A673 (cell line): Measurements from ENCODE around the gene MEGF6. TPM values are rescaled to one million over a fixed set of nuclear protein-coding genes. Genes with fewer than 3 reads are reported as not detected.

Experiments used
- BruUV-seq: library from RNA; stranded (reverse); fragments of 400-500 nt; replicated peaks from 2 replicates; lab custom pipeline; 2021; lab: Mats Ljungman, UMichigan
- CTCF ChIA-PET: fragments of 300-600 bp; sonication (Branson Sonifier 250); formaldehyde crosslinking; loops from one replicate; lab custom pipeline; 2022; ENCODE audit warnings: antibody characterized with exemption; lab: Charles Lee
- POLR2A ChIA-PET: fragments of 300-600 bp; sonication (Branson Sonifier 250); formaldehyde crosslinking; loops from one replicate; lab custom pipeline; 2022; ENCODE audit warnings: antibody characterized with exemption; ENCODE audit not compliant: low non-redundant PET; lab: Charles Lee
- DNase-seq: peaks from one replicate; pipeline ENCODE4 v3.0.0-alpha.2; 2015; ENCODE audit warnings: low spot score
- H3K27ac ChIP-seq: fragments of 200-600 bp; sonication (generic); 2 replicates; pipeline ENCODE4 v1.5.1; 2016; ENCODE audit warnings: mixed run types, low read depth, mild to moderate bottlenecking, mixed read lengths, antibody characterized with exemption, low read length; ENCODE audit not compliant: poor library complexity, severe bottlenecking
- H3K27me3 ChIP-seq: fragments of 200-600 bp; sonication (generic); replicated peaks from 2 replicates; pipeline ENCODE4 v1.6.1; 2017; ENCODE audit warnings: mixed run types, low read depth, mild to moderate bottlenecking, mixed read lengths, antibody characterized with exemption, low read length; ENCODE audit not compliant: insufficient read depth, poor library complexity
- H3K36me3 ChIP-seq: fragments of 200-600 bp; sonication (generic); 2 replicates; pipeline ENCODE4 v1.6.1; 2016; ENCODE audit warnings: mixed run types, mild to moderate bottlenecking, mixed read lengths, antibody characterized with exemption, low read length; ENCODE audit not compliant: insufficient read depth, poor library complexity, severe bottlenecking
- H3K4me1 ChIP-seq: fragments of 200-600 bp; sonication (generic); 2 replicates; pipeline ENCODE4 v1.6.1; 2017; ENCODE audit warnings: mixed run types, mild to moderate bottlenecking, mixed read lengths, antibody characterized with exemption, low read length; ENCODE audit not compliant: insufficient read depth, poor library complexity, severe bottlenecking
- H3K4me3 ChIP-seq: fragments of 200-600 bp; sonication (generic); 2 replicates; pipeline ENCODE4 v1.5.1; 2016; ENCODE audit warnings: low read depth, mixed run types, mild to moderate bottlenecking, mixed read lengths, low read length; ENCODE audit not compliant: poor library complexity, severe bottlenecking
- H3K9me3 ChIP-seq: fragments of 200-600 bp; sonication (generic); 2 replicates; pipeline ENCODE4 v1.6.1; 2016; ENCODE audit warnings: mixed run types, low read depth, mild to moderate bottlenecking, mixed read lengths, antibody characterized with exemption, low read length; ENCODE audit not compliant: poor library complexity, severe bottlenecking
- EZH2 ChIP-seq: fragments of 200-600 bp; sonication (generic); IDR thresholded peaks from 2 replicates; pipeline ENCODE4 v1.6.1; 2017; ENCODE audit warnings: borderline replicate concordance, low read depth, mild to moderate bottlenecking, mixed read lengths, antibody characterized with exemption, low read length; ENCODE audit not compliant: poor library complexity, severe bottlenecking
- intact Hi-C: fragments of 100-400 bp; cut with micrococcal nuclease; formaldehyde crosslinking; loops from one replicate; pipeline ENCODE4 v1.10.0; 2022; ENCODE audit not compliant: unreplicated experiment
- total RNA-seq: library from RNA; stranded (reverse); gene quantifications from 2 replicates; pipeline ENCODE4 v1.2.3, GENCODE V29; 2021
- TF ChIP-seq, protein P1 (sequence below): fragments of 300-800, 200-600 bp; sonication (generic); conservative IDR thresholded peaks from 2 replicates; pipeline ENCODE4 v1.5.1; 2017; ENCODE audit warnings: low read depth, mild to moderate bottlenecking, antibody characterized with exemption, low read length, moderate library complexity, mixed read lengths

The MEGF6 gene
- total RNA-seq, 1 experiment from 2014 or later: 2.8 TPM

DNA sequence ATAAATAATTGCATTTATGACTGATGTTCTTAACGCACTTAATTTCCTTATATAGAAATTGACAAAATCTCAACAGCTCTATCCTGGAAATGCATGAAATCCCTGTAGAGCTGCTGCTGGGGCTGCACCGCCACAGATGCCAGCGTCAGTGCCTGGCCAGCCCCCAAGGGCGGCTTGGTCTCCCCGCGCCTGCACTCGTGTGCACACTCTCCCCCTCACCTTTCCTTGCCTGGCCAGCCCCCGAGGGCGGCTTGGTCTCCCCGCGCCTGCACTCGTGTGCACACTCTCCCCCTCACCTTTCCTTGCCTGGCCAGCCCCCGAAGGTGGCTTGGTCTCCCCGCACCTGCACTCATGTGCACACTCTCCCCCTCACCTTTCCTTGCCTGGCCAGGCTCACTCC lies 24.8 kb upstream of the MEGF6 start:
- Histone ChIP-seq H3K4me3 (no peak overlapping the region), H3K9me3 (no peaks in the 10 kb centered on the region), H3K27ac (no peak overlapping the region), H3K27me3 (no peaks in the 10 kb centered on the region), H3K36me3 (peaks cover 50% of the 10 kb centered on the region), H3K4me1 (no peaks in the 10 kb centered on the region)
- ChIA-PET POLR2A (no interaction called here), CTCF (no interaction called here)
- intact Hi-C loops: no loop called here
- DNase-seq: no peak
- no TSS peak for BruUV-seq
- TF ChIP-seq, protein P1, sequence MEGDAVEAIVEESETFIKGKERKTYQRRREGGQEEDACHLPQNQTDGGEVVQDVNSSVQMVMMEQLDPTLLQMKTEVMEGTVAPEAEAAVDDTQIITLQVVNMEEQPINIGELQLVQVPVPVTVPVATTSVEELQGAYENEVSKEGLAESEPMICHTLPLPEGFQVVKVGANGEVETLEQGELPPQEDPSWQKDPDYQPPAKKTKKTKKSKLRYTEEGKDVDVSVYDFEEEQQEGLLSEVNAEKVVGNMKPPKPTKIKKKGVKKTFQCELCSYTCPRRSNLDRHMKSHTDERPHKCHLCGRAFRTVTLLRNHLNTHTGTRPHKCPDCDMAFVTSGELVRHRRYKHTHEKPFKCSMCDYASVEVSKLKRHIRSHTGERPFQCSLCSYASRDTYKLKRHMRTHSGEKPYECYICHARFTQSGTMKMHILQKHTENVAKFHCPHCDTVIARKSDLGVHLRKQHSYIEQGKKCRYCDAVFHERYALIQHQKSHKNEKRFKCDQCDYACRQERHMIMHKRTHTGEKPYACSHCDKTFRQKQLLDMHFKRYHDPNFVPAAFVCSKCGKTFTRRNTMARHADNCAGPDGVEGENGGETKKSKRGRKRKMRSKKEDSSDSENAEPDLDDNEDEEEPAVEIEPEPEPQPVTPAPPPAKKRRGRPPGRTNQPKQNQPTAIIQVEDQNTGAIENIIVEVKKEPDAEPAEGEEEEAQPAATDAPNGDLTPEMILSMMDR: no peak
- TF ChIP-seq EZH2: no peak

DNA sequence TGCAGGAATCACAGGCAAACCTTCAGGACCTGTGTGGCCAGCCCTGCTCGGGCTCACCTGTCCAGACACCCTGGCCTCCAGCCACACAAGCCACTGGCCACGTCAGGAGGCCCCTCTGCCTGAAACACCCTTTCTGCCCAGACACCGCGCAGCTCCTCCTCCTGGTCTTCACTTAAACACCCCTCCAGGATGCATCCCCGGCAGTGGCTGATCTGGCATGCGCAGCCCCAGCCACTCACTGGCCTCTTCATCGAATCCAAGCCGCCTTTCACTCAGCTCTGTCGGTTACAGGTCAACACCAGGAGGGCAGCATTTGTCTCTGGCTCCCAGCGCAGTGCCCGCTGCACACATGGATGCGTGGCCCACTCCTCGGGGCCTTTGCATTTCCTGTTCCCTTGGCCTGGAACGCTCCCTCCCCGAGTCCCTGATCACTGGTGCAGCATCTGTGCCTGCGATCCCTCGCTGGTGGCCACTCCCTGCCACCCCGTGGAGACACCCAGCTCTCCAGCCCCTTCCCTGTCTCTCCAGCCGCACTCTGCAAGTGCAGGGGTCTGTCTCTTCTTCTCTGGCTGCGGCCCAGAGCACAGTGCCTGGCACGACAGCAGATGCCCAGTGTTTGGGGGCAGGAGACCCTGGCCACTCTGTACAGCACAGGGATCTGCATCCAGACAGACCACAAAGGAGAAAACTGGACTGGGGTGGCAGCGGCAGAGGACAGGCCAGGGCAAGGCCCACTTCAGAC lies 22.9 kb upstream of the MEGF6 start:
- Histone ChIP-seq H3K27ac (no peak overlapping the region), H3K9me3 (no peaks in the 10 kb centered on the region), H3K36me3 (peaks cover 53% of the 10 kb centered on the region), H3K4me3 (no peak overlapping the region), H3K27me3 (no peaks in the 10 kb centered on the region), H3K4me1 (no peaks in the 10 kb centered on the region)
- no peak for DNase-seq
- CTCF ChIA-PET: no interaction called here
- no peak for TF ChIP-seq EZH2
- TF ChIP-seq, protein P1: no peak
- POLR2A ChIA-PET: no interaction called here
- intact Hi-C loops: no loop called here
- BruUV-seq: no TSS peak

DNA sequence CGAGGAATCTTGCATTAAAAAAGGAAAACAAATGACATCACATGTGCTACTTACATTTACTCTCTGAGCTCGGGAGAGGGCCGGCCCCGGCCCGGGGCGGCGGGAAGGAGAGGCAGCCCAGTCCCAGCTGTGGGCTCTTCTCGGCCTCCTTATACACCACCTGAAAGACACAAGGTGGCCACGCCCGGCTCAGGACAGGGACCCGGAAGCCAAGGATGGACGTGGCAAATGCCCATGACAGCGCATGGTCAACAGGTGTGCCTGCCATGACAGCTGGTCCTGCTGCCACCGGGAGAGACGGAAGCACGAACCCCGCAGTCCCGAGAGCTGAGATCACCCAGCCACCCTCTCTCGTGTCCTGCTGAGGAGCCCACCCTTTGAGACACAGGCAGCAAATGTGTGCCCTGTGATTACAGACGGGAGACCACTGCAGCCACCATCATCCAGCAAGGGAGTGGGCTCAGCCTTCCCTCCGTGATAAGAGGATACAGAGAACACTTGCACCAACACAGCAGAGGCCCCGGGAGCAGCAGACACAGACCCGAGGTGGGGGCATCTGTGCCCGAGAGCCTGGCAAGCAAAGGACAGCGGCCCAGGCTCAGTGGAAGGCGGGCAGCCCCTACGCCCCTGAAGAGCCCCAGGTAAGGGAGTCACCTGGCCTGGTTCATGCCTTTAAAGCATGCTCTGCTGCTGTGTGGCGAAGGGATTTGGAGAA lies 22.2 kb upstream of the MEGF6 start:
- intact Hi-C loops: no loop called here
- Histone ChIP-seq H3K27me3 (no peaks in the 10 kb centered on the region), H3K36me3 (peaks cover 51% of the 10 kb centered on the region), H3K4me1 (no peaks in the 10 kb centered on the region), H3K27ac (no peak overlapping the region), H3K4me3 (no peak overlapping the region), H3K9me3 (no peaks in the 10 kb centered on the region)
- DNase-seq: no peak
- TF ChIP-seq EZH2: no peak
- TF ChIP-seq, protein P1: no peak
- BruUV-seq: no TSS peak
- ChIA-PET POLR2A (no interaction called here), CTCF (no interaction called here)
